HepG2 (cell line): ENCODE measurements around the gene GDNF.

ENCODE experiments used
- HES4 ChIP-seq: sonication (generic); formaldehyde crosslinking; IDR thresholded peaks from 2 replicates; pipeline ENCODE4 v1.9.0; 2021; ENCODE audit warnings: mild to moderate bottlenecking, missing genetic modification reagents, borderline replicate concordance
- HHEX ChIP-seq: IDR thresholded peaks from 2 replicates; pipeline ENCODE4 v1.6.1; 2016; ENCODE audit warnings: control low read depth

GRCh38 chr5:37815913-37816312, 23.9 kb downstream of the GDNF start:
- TF ChIP-seq HES4 (CRISPR knock-in tag) (no peak), HHEX (CRISPR knock-in tag) (no peak)
